Anterior cingulate cortex (tissue), 58 donors: Measurements from ENCODE around the gene RHOG.
"Not testable (repeated sequence)": the region's sequence is repeated elsewhere in the genome, so short reads cannot be mapped to it uniquely, and the experiment has no call there.

Experiments used
- DNase-seq, 58 donors: peaks; one replicate each; lab custom pipeline; 2025; lab: John Stamatoyannopoulos, UW

Gene RHOG

GRCh38 chr11:3840870-3841425, at the start of gene RHOG:
RHOG (minus strand) TSS chr11:3840959; CDS start chr11:3828138, 12,821 bp downstream.
- DNase-seq = peak in 51 of 58 donors; percentile 43 to 92 (median 75)

- no peak for DNase-seq
These were observed 49.3 kb upstream of the RHOG start for GRCh38 chr11:3890014-3890413.

GRCh38 chr11:3888876-3889275, 48.1 kb upstream of the RHOG start:
- no peak for DNase-seq

- no peak for DNase-seq
These were observed 46.2 kb upstream of the RHOG start for GRCh38 chr11:3886985-3887384.

- DNase-seq = no peak
These were observed 45.1 kb upstream of the RHOG start for GRCh38 chr11:3885855-3886254.

GRCh38 chr11:3882655-3883054, 41.9 kb upstream of the RHOG start:
- no peak for DNase-seq

- no peak for DNase-seq
These were observed 40.0 kb upstream of the RHOG start for GRCh38 chr11:3880724-3881123.

- no peak for DNase-seq
These were observed 39.3 kb upstream of the RHOG start for GRCh38 chr11:3879967-3880542.

- no peak for DNase-seq
These were observed 38.6 kb upstream of the RHOG start for GRCh38 chr11:3879216-3879966.

- no peak for DNase-seq
These were observed 37.5 kb upstream of the RHOG start for GRCh38 chr11:3878258-3878584.

GRCh38 chr11:3877364-3878257, 36.9 kb upstream of the RHOG start:
- no peak for DNase-seq

- no peak for DNase-seq
These were observed 35.9 kb upstream of the RHOG start for GRCh38 chr11:3876613-3877012.

- no peak for DNase-seq
These were observed 33.1 kb upstream of the RHOG start for GRCh38 chr11:3873712-3874349.

GRCh38 chr11:3867209-3868091, 26.7 kb upstream of the RHOG start:
- DNase-seq = no peak

GRCh38 chr11:3866836-3867208, 26.1 kb upstream of the RHOG start:
- DNase-seq = no peak

- DNase-seq = no peak
These were observed 25.4 kb upstream of the RHOG start for GRCh38 chr11:3866206-3866605.

- DNase-seq = no peak
These were observed 24.8 kb upstream of the RHOG start for GRCh38 chr11:3865388-3866193.

GRCh38 chr11:3861683-3862082, 20.9 kb upstream of the RHOG start:
- no peak for DNase-seq

- not testable (repeated sequence) for DNase-seq
These were observed 20.2 kb upstream of the RHOG start for GRCh38 chr11:3860898-3861393.
